ENCODE measurements around the gene BNIPL.

BNIPL gene

DNA sequence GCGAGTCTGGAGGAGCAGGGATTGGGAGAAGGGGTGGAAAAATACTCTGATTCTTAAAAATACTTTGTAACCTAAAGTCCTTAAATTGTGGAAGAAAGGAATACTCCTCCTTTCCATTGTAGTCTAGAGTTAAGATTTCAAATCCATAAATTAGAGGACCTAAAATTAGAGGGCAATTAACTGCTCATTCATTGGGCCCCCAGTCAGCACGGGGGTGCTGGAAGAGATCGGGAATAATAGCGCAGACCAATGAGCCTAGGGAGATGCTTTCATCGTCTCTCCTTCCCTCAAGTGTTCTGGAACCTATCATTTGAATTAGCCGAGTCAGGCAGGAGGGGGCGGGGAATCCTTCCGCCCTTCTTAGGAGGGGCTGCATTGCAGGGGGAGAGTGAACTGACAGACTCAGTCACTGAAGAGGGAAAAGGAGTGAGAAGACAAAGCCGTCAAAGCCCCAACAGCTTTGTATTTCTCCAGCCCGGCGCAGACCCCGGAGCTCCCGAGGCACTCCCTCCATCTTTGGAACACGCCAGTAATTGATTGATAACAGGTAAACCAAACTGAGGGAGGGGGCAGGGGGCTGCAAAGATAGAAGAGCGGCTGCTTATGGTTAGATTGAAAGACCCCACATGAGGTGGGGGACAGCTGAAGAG, 23.7 kb downstream of the BNIPL start, which contains the start of gene MLLT11:
Gene MLLT11 (plus strand): TSS at position 391 of the 650 bp plus-strand sequence. CDS start 6,828 bp downstream, outside the sequence.
- peak; percentile 82 for DNase-seq

DNA sequence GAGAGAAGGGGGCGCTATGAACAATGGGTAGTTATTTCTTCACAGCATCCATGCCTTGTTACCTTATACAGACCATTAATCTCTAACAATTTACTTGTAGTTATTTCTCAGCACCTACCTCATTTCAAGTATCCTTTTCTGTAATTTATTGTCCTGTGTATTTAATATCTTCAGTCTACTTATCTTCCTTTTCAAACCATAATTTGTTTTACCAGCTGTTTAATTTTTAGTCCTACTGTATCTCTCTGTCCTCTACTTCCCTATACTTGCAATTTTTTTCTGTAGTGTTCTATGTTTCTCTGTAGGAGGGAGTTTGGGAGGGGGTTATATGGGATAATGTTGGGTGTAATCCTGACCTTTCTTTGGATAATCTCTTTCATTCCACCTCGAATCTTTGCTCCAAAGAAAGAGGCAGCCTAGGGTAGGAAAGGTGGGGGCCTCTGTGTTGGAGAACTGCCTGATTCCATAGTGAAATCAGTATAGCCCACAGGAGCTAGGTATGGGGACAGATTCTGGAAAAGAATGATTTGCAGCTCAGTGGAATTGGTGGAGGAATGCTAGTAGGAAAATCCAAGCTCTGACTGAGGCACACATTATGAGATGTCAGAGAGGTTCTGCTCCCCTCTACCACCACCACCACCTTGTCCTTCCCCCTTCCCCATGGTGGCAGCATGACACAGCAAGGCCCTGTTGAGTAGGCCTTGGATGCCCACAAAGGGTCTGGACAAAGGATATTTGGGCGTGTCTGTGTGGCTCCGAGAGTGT, 24.5 kb downstream of the BNIPL start:
- no peak for DNase-seq

GRCh38 chr1:151061704-151062103, 25.3 kb downstream of the BNIPL start:
- DNase-seq: no peak

- no peak for DNase-seq
These were observed 26.5 kb downstream of the BNIPL start for GRCh38 chr1:151062741-151063371.

- no peak for DNase-seq
These were observed 28.8 kb downstream of the BNIPL start for GRCh38 chr1:151065089-151065645.

DNA sequence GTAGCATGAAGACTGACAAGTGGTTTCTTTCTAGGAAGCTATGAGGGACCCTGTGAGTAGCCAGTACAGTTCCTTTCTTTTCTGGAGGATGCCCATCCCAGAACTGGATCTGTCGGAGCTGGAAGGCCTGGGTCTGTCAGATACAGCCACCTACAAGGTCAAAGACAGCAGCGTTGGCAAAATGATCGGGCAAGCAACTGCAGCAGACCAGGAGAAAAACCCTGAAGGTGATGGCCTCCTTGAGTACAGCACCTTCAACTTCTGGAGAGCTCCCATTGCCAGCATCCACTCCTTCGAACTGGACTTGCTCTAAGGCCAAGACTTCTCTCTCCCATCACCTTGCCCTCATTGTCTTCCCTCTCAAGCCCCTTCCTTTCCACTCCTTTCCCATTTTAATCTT, 30.8 kb downstream of the BNIPL start:
- DNase-seq: no peak

GRCh38 chr1:151069103-151069486, 32.7 kb downstream of the BNIPL start:
- DNase-seq: no peak

DNA sequence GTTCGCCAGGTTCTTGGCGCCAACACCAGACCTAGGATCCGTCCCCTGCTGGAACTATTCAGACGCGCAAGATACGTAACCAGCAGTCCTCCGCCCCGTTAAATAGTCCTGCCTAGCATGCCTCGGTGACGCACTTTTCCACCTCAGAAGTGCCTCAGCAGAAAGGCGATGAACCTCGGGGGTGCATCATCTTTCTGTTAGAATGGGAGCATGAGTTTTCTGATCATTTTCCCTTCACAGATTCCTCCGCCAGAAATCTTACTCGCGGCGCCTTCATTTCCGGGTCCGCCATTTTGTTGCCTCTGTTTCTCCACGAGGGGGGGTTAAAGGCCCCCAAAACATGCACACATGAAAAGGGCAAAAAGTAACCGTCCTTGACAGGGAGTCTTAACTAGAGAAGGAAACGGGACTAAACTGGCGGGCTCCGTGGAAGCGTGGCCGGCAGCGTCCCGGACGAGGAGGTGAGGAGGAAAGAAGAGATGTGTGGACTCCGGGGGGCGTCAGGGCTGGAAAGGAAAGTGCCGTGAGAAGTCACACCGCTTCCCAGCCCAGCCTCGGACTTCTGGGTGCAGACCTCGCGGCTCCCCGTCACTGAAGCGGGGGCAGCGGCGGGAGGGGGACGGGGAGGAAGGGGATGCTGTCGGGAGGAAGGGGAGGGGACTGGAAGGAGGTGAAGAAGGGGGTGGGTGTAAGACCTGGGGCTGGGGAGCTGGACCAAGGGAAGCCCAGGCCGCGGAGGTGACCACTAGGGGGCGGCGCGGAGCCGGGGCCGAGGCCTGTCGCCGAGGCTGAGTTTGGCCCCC, 34.3 kb downstream of the BNIPL start, which contains the start of gene GABPB2:
Gene GABPB2 (plus strand): TSS at position 288 of the 803 bp plus-strand sequence. CDS start 17,429 bp downstream, outside the sequence.
- peak; percentile 89 for DNase-seq

- DNase-seq: no peak
These were observed 35.8 kb downstream of the BNIPL start for GRCh38 chr1:151072224-151072623.

GRCh38 chr1:151085953-151086559, 49.7 kb downstream of the BNIPL start:
- DNase-seq: no peak

Measured in NCI-H187 treated with DMSO at 0.1 percent for 48 hours (cell line).